SK-N-SH (cell line): ENCODE data around the gene SRRD. TPM values are rescaled to one million over a fixed set of nuclear protein-coding genes. Genes with fewer than 3 reads are reported as not detected.

Experiments used
- CTCF ChIA-PET: fragments of 300-600, 350-600 bp; formaldehyde crosslinking; extraction: SDS; loops from one replicate; lab custom pipeline; 2021; lab: Yijun Ruan, JAX
- POLR2A ChIA-PET: fragments of 350-600 bp; sonication (Branson Sonifier 250); formaldehyde crosslinking; extraction: SDS; loops from one replicate; lab custom pipeline; 2020; ENCODE audit warnings: antibody characterized with exemption, inconsistent platforms; lab: Yijun Ruan, JAX
- DNase-seq: peaks from one replicate; pipeline ENCODE4 v3.0.0; 2012
- H2AFZ ChIP-seq: fragments of 200-600 bp; sonication (generic); 2 replicates; pipeline ENCODE4 v1.8.1; 2016; ENCODE audit warnings: antibody characterized with exemption, mild to moderate bottlenecking, low read depth
- H3F3A ChIP-seq: fragments of 200-600 bp; sonication (generic); replicated peaks from 2 replicates; pipeline ENCODE3; 2016; ENCODE audit warnings: antibody characterized with exemption, mild to moderate bottlenecking; ENCODE audit not compliant: insufficient read depth
- H3K27ac ChIP-seq, 2 experiments: fragments of 200-500 bp in 1 of 2; fragments of 200-600 bp in 1 of 2; sonication (Bioruptor generic) in 1 of 2; sonication (generic), shearing (Covaris generic) in 1 of 2; 2 replicates each; pipeline versions ENCODE4 v1.5.1 to v1.6.1; 2014 to 2016; ENCODE audit warnings: low read depth in 2 of 2, inconsistent platforms in 1 of 2, low read length in 1 of 2, mild to moderate bottlenecking in 1 of 2, mixed read lengths in 1 of 2
- H3K27me3 ChIP-seq: fragments of 200-600 bp; sonication (generic), shearing (Covaris generic); 2 replicates; pipeline ENCODE4 v1.6.1; 2016; ENCODE audit warnings: mixed run types; ENCODE audit not compliant: insufficient read depth
- H3K36me3 ChIP-seq, 2 experiments: fragments of 200-500 bp in 1 of 2; fragments of 200-600 bp in 1 of 2; sonication (Bioruptor generic) in 1 of 2; sonication (generic) in 1 of 2; replicated peaks in 1 of 2; 2 replicates each; pipeline versions ENCODE3 to v1.5.1; 2014 to 2016; ENCODE audit warnings: low read length in 1 of 2, mild to moderate bottlenecking in 1 of 2; ENCODE audit not compliant: insufficient read depth in 2 of 2, control insufficient read depth in 1 of 2
- H3K4me1 ChIP-seq, 2 experiments: fragments of 200-500 bp in 1 of 2; fragments of 200-600 bp in 1 of 2; sonication (Bioruptor generic) in 1 of 2; sonication (generic), shearing (Covaris generic) in 1 of 2; 2 replicates each; pipeline versions ENCODE4 v1.5.1 to v1.6.1; 2014 to 2016; ENCODE audit warnings: low read depth in 1 of 2, low read length in 1 of 2, mixed run types in 1 of 2; ENCODE audit not compliant: insufficient read depth in 2 of 2, control insufficient read depth in 1 of 2
- H3K4me2 ChIP-seq: fragments of 200-600 bp; sonication (generic), shearing (Covaris generic); 2 replicates; pipeline ENCODE4 v1.6.1; 2017; ENCODE audit warnings: mixed run types
- H3K4me3 ChIP-seq, 2 experiments: fragments of 200-500 bp in 1 of 2; fragments of 200-600 bp in 1 of 2; sonication (Bioruptor generic) in 1 of 2; sonication (generic), shearing (Covaris generic) in 1 of 2; 2 replicates each; pipeline versions ENCODE4 v1.5.1 to v1.8.1; 2014 to 2016; ENCODE audit warnings: low read depth in 2 of 2, inconsistent platforms in 1 of 2, low read length in 1 of 2, mild to moderate bottlenecking in 1 of 2, mixed read lengths in 1 of 2, moderate library complexity in 1 of 2
- H3K79me2 ChIP-seq: fragments of 200-600 bp; sonication (generic); 2 replicates; pipeline ENCODE4 v1.8.1; 2017; ENCODE audit warnings: mild to moderate bottlenecking; ENCODE audit not compliant: insufficient read depth
- H3K9ac ChIP-seq: fragments of 200-600 bp; sonication (generic); 2 replicates; pipeline ENCODE4 v1.6.1; 2017; ENCODE audit warnings: mixed run types
- H3K9me2 ChIP-seq: fragments of 200-600 bp; sonication (generic); 2 replicates; pipeline ENCODE4 v1.6.1; 2017; ENCODE audit warnings: mixed run types
- H3K9me3 ChIP-seq: fragments of 200-600 bp; sonication (generic); 2 replicates; pipeline ENCODE4 v1.6.1; 2017; ENCODE audit warnings: mixed run types, mild to moderate bottlenecking, moderate library complexity
- H4K20me1 ChIP-seq: fragments of 200-600 bp; sonication (generic); 2 replicates; pipeline ENCODE4 v1.6.1; 2017; ENCODE audit warnings: mild to moderate bottlenecking, mixed run types; ENCODE audit not compliant: insufficient read depth
- EP300 ChIP-seq, 2 experiments: IDR thresholded peaks; 2 replicates each; pipeline versions ENCODE4 v1.4.0 to v1.6.1; 2012; ENCODE audit warnings: borderline replicate concordance in 1 of 2, low read depth in 1 of 2, low read length in 1 of 2
- EZH2phosphoT487 ChIP-seq: fragments of 200-600 bp; sonication (generic); IDR thresholded peaks from 2 replicates; pipeline ENCODE4 v1.6.1; 2017; ENCODE audit warnings: low read depth, mixed run types, mild to moderate bottlenecking, antibody characterized with exemption, moderate library complexity, borderline replicate concordance
- FOSL2 ChIP-seq: IDR thresholded peaks from 2 replicates; pipeline ENCODE4 v1.4.0; 2012; ENCODE audit warnings: low read depth, mild to moderate bottlenecking, moderate library complexity, borderline replicate concordance
- FOXJ3 ChIP-seq: sonication (generic); formaldehyde crosslinking; IDR thresholded peaks from 2 replicates; pipeline ENCODE4 v1.5.1; 2020; ENCODE audit warnings: mild to moderate bottlenecking, missing genetic modification reagents
- FOXM1 ChIP-seq: IDR thresholded peaks from 2 replicates; pipeline ENCODE4 v1.4.0; 2012; ENCODE audit warnings: low read depth, mild to moderate bottlenecking
- RCOR1 ChIP-seq: fragments of 150-350 bp; IDR thresholded peaks from 2 replicates; pipeline ENCODE4 v1.6.1; 2017; ENCODE audit warnings: antibody characterized with exemption, low read length
- RXRA ChIP-seq: IDR thresholded peaks from 2 replicates; pipeline ENCODE4 v1.4.0; 2012; ENCODE audit warnings: low read depth, mild to moderate bottlenecking, borderline replicate concordance
- SIN3A ChIP-seq: IDR thresholded peaks from 2 replicates; pipeline ENCODE4 v1.6.1; 2012; ENCODE audit warnings: low read depth, mild to moderate bottlenecking, low read length, moderate library complexity, borderline replicate concordance
- SMC3 ChIP-seq: IDR thresholded peaks from 2 replicates; pipeline ENCODE4 v1.6.1; 2012; ENCODE audit warnings: low read depth, low read length, improper control_type of control experiment
- YY1 ChIP-seq: IDR thresholded peaks from 2 replicates; pipeline ENCODE4 v1.4.0; 2012; ENCODE audit warnings: low read depth, mild to moderate bottlenecking
- WGBS: methylation state at CpG from one replicate; pipeline ENCODE4 v1.1.6; 2017; ENCODE audit warnings: low lambda C conversion rate; 5-methylcytosine and 5-hydroxymethylcytosine counted together
- polyA plus RNA-seq, 3 experiments: library from polyadenylated mRNA; depleted of rRNA; stranded (reverse); fragments of >200 nt; gene quantifications; 2 replicates each; pipeline ENCODE4 v1.2.3, GENCODE V29; 2012
- TF ChIP-seq, protein P1 (sequence below): fragments of 200-600 bp; sonication (generic); IDR thresholded peaks from 2 replicates; pipeline ENCODE4 v1.6.1; 2017; ENCODE audit warnings: antibody characterized with exemption, mild to moderate bottlenecking, moderate library complexity
- TF ChIP-seq, protein P2 (sequence below): IDR thresholded peaks from 2 replicates; pipeline ENCODE4 v1.4.0; 2012; ENCODE audit warnings: low read depth, borderline replicate concordance
- TF ChIP-seq, protein P3 (sequence below): IDR thresholded peaks from 2 replicates; pipeline ENCODE4 v1.4.0; 2012; ENCODE audit warnings: low read depth, borderline replicate concordance

SRRD gene
- polyA plus RNA-seq, 1 of the 3 experiments (the other 2 are of a cell fraction): 12.9 TPM

DNA sequence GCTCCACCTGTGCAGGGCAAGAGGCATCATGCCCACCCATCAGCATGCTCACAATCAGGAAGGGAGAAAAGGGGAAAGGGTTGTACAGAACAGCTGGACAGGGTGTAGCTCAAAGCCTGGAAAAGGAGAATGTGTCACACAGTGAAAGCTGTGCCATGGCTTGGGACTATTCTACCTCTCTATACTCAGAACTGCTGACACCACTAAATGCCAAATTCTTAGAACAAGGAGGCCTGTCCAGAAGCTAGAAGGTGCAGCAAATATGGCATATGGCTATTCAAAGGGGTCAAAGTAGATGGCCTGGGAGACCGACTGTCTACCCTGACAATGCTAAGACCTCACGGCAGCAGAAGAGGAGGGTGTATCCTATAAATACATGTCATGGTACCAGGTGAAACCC is 12.9 kb upstream of the SRRD start:
- TF ChIP-seq, protein P1, sequence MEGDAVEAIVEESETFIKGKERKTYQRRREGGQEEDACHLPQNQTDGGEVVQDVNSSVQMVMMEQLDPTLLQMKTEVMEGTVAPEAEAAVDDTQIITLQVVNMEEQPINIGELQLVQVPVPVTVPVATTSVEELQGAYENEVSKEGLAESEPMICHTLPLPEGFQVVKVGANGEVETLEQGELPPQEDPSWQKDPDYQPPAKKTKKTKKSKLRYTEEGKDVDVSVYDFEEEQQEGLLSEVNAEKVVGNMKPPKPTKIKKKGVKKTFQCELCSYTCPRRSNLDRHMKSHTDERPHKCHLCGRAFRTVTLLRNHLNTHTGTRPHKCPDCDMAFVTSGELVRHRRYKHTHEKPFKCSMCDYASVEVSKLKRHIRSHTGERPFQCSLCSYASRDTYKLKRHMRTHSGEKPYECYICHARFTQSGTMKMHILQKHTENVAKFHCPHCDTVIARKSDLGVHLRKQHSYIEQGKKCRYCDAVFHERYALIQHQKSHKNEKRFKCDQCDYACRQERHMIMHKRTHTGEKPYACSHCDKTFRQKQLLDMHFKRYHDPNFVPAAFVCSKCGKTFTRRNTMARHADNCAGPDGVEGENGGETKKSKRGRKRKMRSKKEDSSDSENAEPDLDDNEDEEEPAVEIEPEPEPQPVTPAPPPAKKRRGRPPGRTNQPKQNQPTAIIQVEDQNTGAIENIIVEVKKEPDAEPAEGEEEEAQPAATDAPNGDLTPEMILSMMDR: no peak
- TF ChIP-seq, protein P2, sequence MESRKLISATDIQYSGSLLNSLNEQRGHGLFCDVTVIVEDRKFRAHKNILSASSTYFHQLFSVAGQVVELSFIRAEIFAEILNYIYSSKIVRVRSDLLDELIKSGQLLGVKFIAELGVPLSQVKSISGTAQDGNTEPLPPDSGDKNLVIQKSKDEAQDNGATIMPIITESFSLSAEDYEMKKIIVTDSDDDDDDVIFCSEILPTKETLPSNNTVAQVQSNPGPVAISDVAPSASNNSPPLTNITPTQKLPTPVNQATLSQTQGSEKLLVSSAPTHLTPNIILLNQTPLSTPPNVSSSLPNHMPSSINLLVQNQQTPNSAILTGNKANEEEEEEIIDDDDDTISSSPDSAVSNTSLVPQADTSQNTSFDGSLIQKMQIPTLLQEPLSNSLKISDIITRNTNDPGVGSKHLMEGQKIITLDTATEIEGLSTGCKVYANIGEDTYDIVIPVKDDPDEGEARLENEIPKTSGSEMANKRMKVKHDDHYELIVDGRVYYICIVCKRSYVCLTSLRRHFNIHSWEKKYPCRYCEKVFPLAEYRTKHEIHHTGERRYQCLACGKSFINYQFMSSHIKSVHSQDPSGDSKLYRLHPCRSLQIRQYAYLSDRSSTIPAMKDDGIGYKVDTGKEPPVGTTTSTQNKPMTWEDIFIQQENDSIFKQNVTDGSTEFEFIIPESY: no peak
- TF ChIP-seq FOSL2: no peak
- TF ChIP-seq EP300 (IDR thresholded peaks at IDR 0.05; ENCODE audit: borderline replicate concordance in 1 of 2, low read depth in 1 of 2, low read length in 1 of 2): no peak
- TF ChIP-seq RXRA: no peak
- TF ChIP-seq, protein P3, sequence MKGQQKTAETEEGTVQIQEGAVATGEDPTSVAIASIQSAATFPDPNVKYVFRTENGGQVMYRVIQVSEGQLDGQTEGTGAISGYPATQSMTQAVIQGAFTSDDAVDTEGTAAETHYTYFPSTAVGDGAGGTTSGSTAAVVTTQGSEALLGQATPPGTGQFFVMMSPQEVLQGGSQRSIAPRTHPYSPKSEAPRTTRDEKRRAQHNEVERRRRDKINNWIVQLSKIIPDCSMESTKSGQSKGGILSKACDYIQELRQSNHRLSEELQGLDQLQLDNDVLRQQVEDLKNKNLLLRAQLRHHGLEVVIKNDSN: no peak
- no peak for TF ChIP-seq YY1
- TF ChIP-seq SMC3: no peak
- no peak for TF ChIP-seq EZH2phosphoT487
- TF ChIP-seq FOXJ3 (CRISPR knock-in tag): no peak
- TF ChIP-seq FOXM1: no peak
- TF ChIP-seq RCOR1: no peak
- TF ChIP-seq SIN3A: no peak
- ChIA-PET POLR2A (no interaction called here), CTCF (interaction anchor here (1.0 to 1.6 kb wide), 2 partner anchors 9 to 103 kb away, joined by 5 read pairs; no protein-coding TSS in a partner anchor)
- Histone ChIP-seq H3K27ac (peak overlapping the region in 1 of 2 experiments; percentile 61; a peak in 3 of 4 replicates), H3K4me3 (no peak overlapping the region), H3K36me3 (peaks cover 40 to 84% of the 10 kb centered on the region in 2 experiments), H2AFZ (no peak overlapping the region), H3K9me3 (no peaks in the 10 kb centered on the region), H3K79me2 (no peaks in the 10 kb centered on the region), H3K4me2 (0 out of 2 replicates have a peak overlapping the region, but pooled peaks have one; percentile 3), H4K20me1 (no peaks in the 10 kb centered on the region), H3F3A (peaks cover 9% of the 10 kb centered on the region), H3K27me3 (no peaks in the 10 kb centered on the region), H3K9ac (no peak overlapping the region), H3K4me1 (peaks cover 0 to 7% of the 10 kb centered on the region in 2 experiments; a peak in 1 of 4 replicates), H3K9me2 (no peaks in the 10 kb centered on the region)
- 100% methylated on average over 2 of the region's 2 CpGs for WGBS
- no peak for DNase-seq
